Panc1 (cell line): ENCODE data around the gene CDSN. TPM values are rescaled to one million over a fixed set of nuclear protein-coding genes. Genes with fewer than 3 reads are reported as not detected.
A peak's percentile ranks its signal among the peaks of the same experiment; 100 is the strongest.

Experiments used
- ATAC-seq: fragments of 200-7000 bp; cut with Tn5 transposase; 2 replicates; pipeline ENCODE4 v1.9.1; 2020; ENCODE audit warnings: mild to moderate bottlenecking, moderate library complexity
- BruUV-seq: library from RNA; stranded (reverse); fragments of 400-500 nt; replicated peaks from 2 replicates; lab custom pipeline; 2021; lab: Mats Ljungman, UMichigan
- CTCF ChIA-PET: fragments of 300-600 bp; sonication (Branson Sonifier 250); formaldehyde crosslinking; loops from one replicate; lab custom pipeline; 2022; ENCODE audit warnings: antibody characterized with exemption; lab: Charles Lee
- POLR2A ChIA-PET: fragments of 300-600 bp; sonication (Branson Sonifier 250); formaldehyde crosslinking; loops from one replicate; lab custom pipeline; 2022; ENCODE audit warnings: antibody characterized with exemption; lab: Charles Lee
- DNase-seq: peaks from one replicate; pipeline ENCODE4 v3.0.0-alpha.2; 2010; ENCODE audit warnings: low read depth, low spot score
- H3K27ac ChIP-seq: 2 replicates; pipeline ENCODE4 v1.5.1; 2011; ENCODE audit warnings: mild to moderate bottlenecking, low read length, inconsistent platforms
- H3K27me3 ChIP-seq: fragments of 200-500 bp; sonication (Bioruptor generic); 2 replicates; pipeline ENCODE4 v1.6.0; 2014; ENCODE audit warnings: low read length, inconsistent platforms; ENCODE audit not compliant: control insufficient read depth, insufficient read depth
- H3K36me3 ChIP-seq: fragments of 200-500 bp; sonication (Bioruptor generic); 2 replicates; pipeline ENCODE4 v1.5.1; 2014; ENCODE audit warnings: inconsistent platforms, mild to moderate bottlenecking, low read length, moderate library complexity; ENCODE audit not compliant: control insufficient read depth, insufficient read depth
- H3K4me1 ChIP-seq: 2 replicates; pipeline ENCODE4 v1.5.1; 2011; ENCODE audit warnings: inconsistent platforms, mild to moderate bottlenecking, low read length, moderate library complexity; ENCODE audit not compliant: control insufficient read depth, insufficient read depth
- H3K4me3 ChIP-seq, 2 experiments: 2 replicates each; pipeline ENCODE4 v1.5.1; 2011 to 2012; ENCODE audit warnings: low read depth in 2 of 2, low read length in 2 of 2, mild to moderate bottlenecking in 2 of 2, inconsistent platforms in 1 of 2, moderate library complexity in 1 of 2
- H3K9me3 ChIP-seq: fragments of 200-500 bp; sonication (Bioruptor generic); 2 replicates; pipeline ENCODE4 v1.5.1; 2014; ENCODE audit warnings: low read depth, mild to moderate bottlenecking, inconsistent platforms, low read length, moderate library complexity; ENCODE audit not compliant: control insufficient read depth, insufficient read depth
- CTCF ChIP-seq: fragments of 450-650 bp; IDR thresholded peaks from 2 replicates; pipeline ENCODE4 v1.5.1; 2017; ENCODE audit warnings: mild to moderate bottlenecking
- POLR2AphosphoS5 ChIP-seq: IDR thresholded peaks from 2 replicates; pipeline ENCODE4 v1.6.1; 2012; ENCODE audit warnings: mild to moderate bottlenecking, low read depth, low read length, moderate library complexity
- SIN3A ChIP-seq: IDR thresholded peaks from 2 replicates; pipeline ENCODE4 v1.6.1; 2012; ENCODE audit warnings: low read depth, mild to moderate bottlenecking, low read length, moderate library complexity, borderline replicate concordance; ENCODE audit not compliant: insufficient read depth
- TCF7L2 ChIP-seq: IDR thresholded peaks from 2 replicates; pipeline ENCODE4 v1.6.1; 2011; ENCODE audit warnings: mild to moderate bottlenecking, low read depth, low read length, inconsistent platforms
- in situ Hi-C: cut with HindIII; loops from 2 replicates; pipeline ENCODE4 v1.10.0; 2016; ENCODE audit warnings: low sequenced_read_pairs, low pct_unique_long_range_greater_than_20kb
- intact Hi-C: fragments of 100-400 bp; cut with micrococcal nuclease; formaldehyde crosslinking; loops from one replicate; pipeline ENCODE4 v1.10.0; 2022; ENCODE audit not compliant: unreplicated experiment
- total RNA-seq: library from RNA; stranded (reverse); gene quantifications from one replicate; pipeline ENCODE4 v1.2.1, GENCODE V29; 2021; ENCODE audit not compliant: unreplicated experiment
- TF ChIP-seq, protein P1 (sequence below), 2 experiments: IDR thresholded peaks; 2 replicates each; pipeline ENCODE4 v1.6.1; 2011 to 2012; ENCODE audit warnings: low read depth in 2 of 2, control low read depth in 1 of 2, low read length in 1 of 2, mild to moderate bottlenecking in 1 of 2, moderate library complexity in 1 of 2; ENCODE audit not compliant: insufficient read depth in 1 of 2

CDSN gene
- total RNA-seq, 1 experiment from 2014 or later = not detected

DNA sequence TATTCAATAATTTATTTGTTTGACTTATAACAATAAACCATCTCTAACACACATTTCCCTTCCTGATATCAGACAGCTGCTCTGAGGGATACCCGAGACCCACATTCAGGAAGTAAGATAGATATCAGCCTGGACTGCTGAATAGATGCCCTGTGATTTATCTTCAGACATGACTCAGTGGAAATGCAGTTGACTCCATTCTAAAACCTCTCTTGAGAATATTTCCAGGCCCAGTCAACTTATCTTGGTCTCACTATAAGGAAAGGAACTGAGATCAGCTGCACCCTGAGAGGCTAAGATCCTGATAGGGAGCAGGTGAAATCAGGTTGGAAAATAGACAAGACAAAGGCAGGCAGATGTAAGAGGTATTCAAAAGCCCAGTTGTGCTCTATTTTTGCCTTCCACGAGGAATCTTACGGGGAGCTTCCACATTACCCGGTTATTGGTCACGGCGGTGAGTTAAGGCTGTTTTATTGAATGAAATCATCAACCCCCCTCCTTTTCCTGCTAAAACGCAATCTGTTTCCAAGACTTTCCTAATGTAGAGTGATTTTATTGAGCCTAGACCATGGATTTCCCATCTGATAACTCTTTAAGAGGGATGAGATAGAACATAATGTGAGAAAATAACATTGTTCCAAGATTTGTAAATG lies 33.3 kb downstream of the CDSN start:
- no peak overlapping the region for H3K27ac ChIP-seq
- ATAC-seq (0 out of 2 replicates have a peak, but pooled peaks have one; percentile 16), DNase-seq (no peak)
- no peaks in the 10 kb centered on the region for H3K9me3 ChIP-seq
- ChIA-PET POLR2A (interaction anchor here (0.6 kb wide), 2 partner anchors 52 to 465 kb away, joined by 3 to 13 read pairs; no protein-coding TSS in a partner anchor), CTCF (interaction anchor here (0.6 to 1.1 kb wide), 21 partner anchors 8 to 441 kb away, joined by 3 to 18 read pairs (median 4); partner anchors contain the start of genes PSORS1C1, TCF19 and VARS2)
- no peaks in the 10 kb centered on the region for H3K36me3 ChIP-seq
- peaks cover 3% of the 10 kb centered on the region; the same call in 1 of the 2 replicates for H3K4me1 ChIP-seq
- BruUV-seq = no TSS peak
- no peaks in the 10 kb centered on the region for H3K27me3 ChIP-seq
- TF ChIP-seq SIN3A (no peak), CTCF (no peak), TCF7L2 (no peak), POLR2AphosphoS5 (no peak)
- TF ChIP-seq, protein P1, sequence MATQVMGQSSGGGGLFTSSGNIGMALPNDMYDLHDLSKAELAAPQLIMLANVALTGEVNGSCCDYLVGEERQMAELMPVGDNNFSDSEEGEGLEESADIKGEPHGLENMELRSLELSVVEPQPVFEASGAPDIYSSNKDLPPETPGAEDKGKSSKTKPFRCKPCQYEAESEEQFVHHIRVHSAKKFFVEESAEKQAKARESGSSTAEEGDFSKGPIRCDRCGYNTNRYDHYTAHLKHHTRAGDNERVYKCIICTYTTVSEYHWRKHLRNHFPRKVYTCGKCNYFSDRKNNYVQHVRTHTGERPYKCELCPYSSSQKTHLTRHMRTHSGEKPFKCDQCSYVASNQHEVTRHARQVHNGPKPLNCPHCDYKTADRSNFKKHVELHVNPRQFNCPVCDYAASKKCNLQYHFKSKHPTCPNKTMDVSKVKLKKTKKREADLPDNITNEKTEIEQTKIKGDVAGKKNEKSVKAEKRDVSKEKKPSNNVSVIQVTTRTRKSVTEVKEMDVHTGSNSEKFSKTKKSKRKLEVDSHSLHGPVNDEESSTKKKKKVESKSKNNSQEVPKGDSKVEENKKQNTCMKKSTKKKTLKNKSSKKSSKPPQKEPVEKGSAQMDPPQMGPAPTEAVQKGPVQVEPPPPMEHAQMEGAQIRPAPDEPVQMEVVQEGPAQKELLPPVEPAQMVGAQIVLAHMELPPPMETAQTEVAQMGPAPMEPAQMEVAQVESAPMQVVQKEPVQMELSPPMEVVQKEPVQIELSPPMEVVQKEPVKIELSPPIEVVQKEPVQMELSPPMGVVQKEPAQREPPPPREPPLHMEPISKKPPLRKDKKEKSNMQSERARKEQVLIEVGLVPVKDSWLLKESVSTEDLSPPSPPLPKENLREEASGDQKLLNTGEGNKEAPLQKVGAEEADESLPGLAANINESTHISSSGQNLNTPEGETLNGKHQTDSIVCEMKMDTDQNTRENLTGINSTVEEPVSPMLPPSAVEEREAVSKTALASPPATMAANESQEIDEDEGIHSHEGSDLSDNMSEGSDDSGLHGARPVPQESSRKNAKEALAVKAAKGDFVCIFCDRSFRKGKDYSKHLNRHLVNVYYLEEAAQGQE (IDR thresholded peaks at IDR 0.05; ENCODE audit: insufficient read depth in 1 of 2, low read depth in 2 of 2, low read length in 1 of 2) = no peak
- H3K4me3 ChIP-seq = no peak overlapping the region
- in situ Hi-C loops = no loop called here
- intact Hi-C loops = loop anchor here (2.0 to 5.0 kb wide), 2 partner anchors 258 to 405 kb away; no protein-coding TSS in a partner anchor

DNA sequence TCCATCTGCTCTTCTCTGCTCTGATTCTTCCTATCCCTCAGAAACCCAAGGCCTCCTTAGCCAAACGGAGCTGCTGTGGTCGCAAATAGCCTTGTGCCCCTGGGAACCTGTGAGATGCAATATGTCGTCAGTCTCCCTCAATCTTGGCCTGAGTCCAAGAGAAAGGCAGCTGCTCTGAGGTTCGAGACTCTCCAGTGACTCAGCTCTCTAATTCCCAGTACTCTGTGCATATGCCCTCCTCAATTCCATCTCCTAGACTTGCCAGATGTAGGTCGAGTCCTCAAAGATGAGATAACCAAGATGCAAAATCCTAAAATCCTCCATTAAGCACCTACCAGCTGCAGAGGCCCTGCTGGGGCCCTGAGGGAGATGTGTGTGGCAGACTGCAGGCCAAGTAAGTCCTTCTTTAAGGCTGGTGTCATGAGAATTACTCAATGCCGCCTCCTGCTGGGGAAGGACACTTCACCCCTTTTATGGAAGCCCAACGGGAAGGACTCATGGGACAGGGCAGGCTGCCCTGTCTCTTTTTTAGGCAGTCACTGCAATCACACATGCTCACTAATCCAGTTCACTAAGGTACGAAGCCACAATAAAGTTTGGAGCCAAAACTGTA lies 36.4 kb downstream of the CDSN start:
- CTCF ChIA-PET = interaction anchor here (0.6 to 1.0 kb wide), 2 partner anchors 141 to 170 kb away, joined by 4 to 7 read pairs; partner anchors contain the start of gene VARS2
- in situ Hi-C loops = no loop called here

More for the DNA sequence above, 36.4 kb downstream of the CDSN start:
- Histone ChIP-seq H3K9me3 (no peaks in the 10 kb centered on the region), H3K36me3 (no peaks in the 10 kb centered on the region), H3K4me1 (peaks cover 3% of the 10 kb centered on the region; the same call in 1 of the 2 replicates), H3K27ac (no peak overlapping the region), H3K4me3 (no peak overlapping the region), H3K27me3 (no peaks in the 10 kb centered on the region)
- intact Hi-C loops = no loop called here
- DNase-seq = no peak
- no TSS peak for BruUV-seq
- no peak for ATAC-seq
- no peak for TF ChIP-seq SIN3A
- no peak for TF ChIP-seq POLR2AphosphoS5
- peak; percentile 69 for TF ChIP-seq CTCF
- TF ChIP-seq TCF7L2 = no peak
- POLR2A ChIA-PET = no interaction called here
